ENCODE data around the gene E2F4.
A peak's percentile ranks its signal among the peaks of the same experiment; 100 is the strongest.

The E2F4 gene

GRCh38 chr16:67194260-67194659 lies 2.3 kb downstream of the E2F4 start:
- Histone ChIP-seq H3K9ac (no peak overlapping the region), H3K4me2 (ENCODE audit: low read length) (no peak overlapping the region), H3K27ac (no peak overlapping the region), H2AFZ (no peak overlapping the region), H3K9me3 (ENCODE audit: control insufficient read depth, low read length) (no peaks in the 10 kb centered on the region), H3K27me3 (ENCODE audit: control insufficient read depth, insufficient read depth, low read length) (no peaks in the 10 kb centered on the region), H3K79me2 (peaks cover 10% of the 10 kb centered on the region), H3K36me3 (ENCODE audit: control insufficient read depth, insufficient read depth, low read length) (no peaks in the 10 kb centered on the region), H3K4me3 (ENCODE audit: low read depth, low read length) (no peak overlapping the region), H3K4me1 (peaks cover 18% of the 10 kb centered on the region)
- no peak for TF ChIP-seq CTCF (IDR thresholded peaks at IDR 0.05)

GRCh38 chr16:67195676-67196075 lies 3.7 kb downstream of the E2F4 start:
- H3K9me3 ChIP-seq (ENCODE audit: control insufficient read depth, low read length), result no peaks in the 10 kb centered on the region
- H3K4me3 ChIP-seq (ENCODE audit: low read depth, low read length), result no peak overlapping the region
- H3K4me1 ChIP-seq, result peaks cover 22% of the 10 kb centered on the region
- no peak overlapping the region for H3K9ac ChIP-seq
- TF ChIP-seq CTCF (IDR thresholded peaks at IDR 0.05), result no peak
- H3K27me3 ChIP-seq (ENCODE audit: control insufficient read depth, insufficient read depth, low read length), result no peaks in the 10 kb centered on the region
- H3K27ac ChIP-seq, result no peak overlapping the region
- H3K36me3 ChIP-seq (ENCODE audit: control insufficient read depth, insufficient read depth, low read length), result no peaks in the 10 kb centered on the region
- H3K79me2 ChIP-seq, result peaks cover 10% of the 10 kb centered on the region
- no peak overlapping the region for H2AFZ ChIP-seq
- no peak overlapping the region for H3K4me2 ChIP-seq (ENCODE audit: low read length)

GRCh38 chr16:67196881-67197280 lies 4.9 kb downstream of the E2F4 start:
- Histone ChIP-seq H3K36me3 (ENCODE audit: control insufficient read depth, insufficient read depth, low read length) (no peaks in the 10 kb centered on the region), H3K27me3 (ENCODE audit: control insufficient read depth, insufficient read depth, low read length) (no peaks in the 10 kb centered on the region), H3K4me3 (ENCODE audit: low read depth, low read length) (no peak overlapping the region), H3K9ac (no peak overlapping the region), H3K4me1 (peaks cover 22% of the 10 kb centered on the region), H3K79me2 (peaks cover 10% of the 10 kb centered on the region), H2AFZ (no peak overlapping the region), H3K4me2 (ENCODE audit: low read length) (no peak overlapping the region), H3K9me3 (ENCODE audit: control insufficient read depth, low read length) (no peaks in the 10 kb centered on the region), H3K27ac (no peak overlapping the region)
- no peak for TF ChIP-seq CTCF (IDR thresholded peaks at IDR 0.05)

- H3K4me1 ChIP-seq, result peaks cover 22% of the 10 kb centered on the region
- no peak overlapping the region for H3K4me2 ChIP-seq (ENCODE audit: low read length)
- TF ChIP-seq CTCF (IDR thresholded peaks at IDR 0.05), result no peak
- no peak overlapping the region for H2AFZ ChIP-seq
- H3K79me2 ChIP-seq, result peaks cover 5% of the 10 kb centered on the region
- no peaks in the 10 kb centered on the region for H3K9me3 ChIP-seq (ENCODE audit: control insufficient read depth, low read length)
- H3K27me3 ChIP-seq (ENCODE audit: control insufficient read depth, insufficient read depth, low read length), result no peaks in the 10 kb centered on the region
- no peaks in the 10 kb centered on the region for H3K36me3 ChIP-seq (ENCODE audit: control insufficient read depth, insufficient read depth, low read length)
- no peak overlapping the region for H3K4me3 ChIP-seq (ENCODE audit: low read depth, low read length)
- H3K27ac ChIP-seq, result peak overlapping the region; percentile 76
- no peak overlapping the region for H3K9ac ChIP-seq
Measured at GRCh38 chr16:67197704-67198103, 5.7 kb downstream of the E2F4 start.

- no peaks in the 10 kb centered on the region for H3K36me3 ChIP-seq (ENCODE audit: control insufficient read depth, insufficient read depth, low read length)
- peak overlapping the region; percentile 72 for H2AFZ ChIP-seq
- peaks cover 22% of the 10 kb centered on the region for H3K4me1 ChIP-seq
- TF ChIP-seq CTCF (IDR thresholded peaks at IDR 0.05), result peak; percentile 86
- H3K79me2 ChIP-seq, result peaks cover 1% of the 10 kb centered on the region
- peak overlapping the region; percentile 76 for H3K27ac ChIP-seq
- no peaks in the 10 kb centered on the region for H3K9me3 ChIP-seq (ENCODE audit: control insufficient read depth, low read length)
- H3K27me3 ChIP-seq (ENCODE audit: control insufficient read depth, insufficient read depth, low read length), result no peaks in the 10 kb centered on the region
- no peak overlapping the region for H3K4me3 ChIP-seq (ENCODE audit: low read depth, low read length)
- no peak overlapping the region for H3K9ac ChIP-seq
- H3K4me2 ChIP-seq (ENCODE audit: low read length), result no peak overlapping the region
Measured at GRCh38 chr16:67198238-67198734, 6.3 kb downstream of the E2F4 start.
